ENCODE measurements around the gene IGF2BP2. TPM values are rescaled to one million over a fixed set of nuclear protein-coding genes. Genes with fewer than 3 reads are reported as not detected.

IGF2BP2 gene
- total and polyA plus RNA-seq, 9 of the 15 experiments (the other 6 are each of a cell fraction or from before 2014, with no cell fraction given): 3.2 to 59.6 (median 30.5) TPM

- FAIRE-seq (peak; percentile 69), ATAC-seq (peak; percentile 75), DNase-seq (ENCODE audit: extremely low read depth in 1 of 4, low spot score in 3 of 4) (peak in 1 of 4 experiments; percentile 40)
- BruUV-seq (replicated peaks): no TSS peak
- Histone ChIP-seq H3K9ac (ENCODE audit: insufficient read depth in 1 of 2, low read depth in 2 of 2, low read length in 2 of 2) (peak overlapping the region in 1 of 2 experiments; percentile 4; a peak in 1 of 4 replicates), H3K9me3 (replicated peaks; ENCODE audit: control insufficient read depth, insufficient read depth, low read depth, low read length) (no peaks in the 10 kb centered on the region), H3K79me2 (ENCODE audit: control insufficient read depth, insufficient read depth, low read length) (peaks cover 59% of the 10 kb centered on the region), H3K4me1 (replicated peaks in 1 of 2; ENCODE audit: control insufficient read depth in 2 of 2, insufficient read depth in 2 of 2, low read length in 2 of 2) (peaks cover 10 to 17% of the 10 kb centered on the region in 2 experiments), H3K9me1 (ENCODE audit: control insufficient read depth, insufficient read depth, low read length) (no peaks in the 10 kb centered on the region), H3K27ac (ENCODE audit: extremely low read depth, low read depth, low read length) (peak overlapping the region; percentile 38; the same call in 2 of the 3 replicates), H3K36me3 (ENCODE audit: control insufficient read depth, insufficient read depth, low read length) (no peaks in the 10 kb centered on the region), H4K20me1 (replicated peaks; ENCODE audit: control insufficient read depth, insufficient read depth, low read length) (peaks cover 7% of the 10 kb centered on the region), H3K4me2 (ENCODE audit: insufficient read depth, low read length) (peak overlapping the region; percentile 22; the same call in 1 of the 2 replicates), H3K4me3 (no peak overlapping the region), H3K27me3 (ENCODE audit: control insufficient read depth in 2 of 2, insufficient read depth in 2 of 2, low read length in 2 of 2) (no peaks in the 10 kb centered on the region), H2AFZ (ENCODE audit: low read depth, low read length) (peak overlapping the region; percentile 33; the same call in 1 of the 2 replicates)
- intact Hi-C loops (cut with micrococcal nuclease): no loop called here
- ChIA-PET POLR2A (interaction anchor here (1.0 to 1.7 kb wide), 2 partner anchors 9 to 203 kb away, joined by 3 to 5 read pairs; no protein-coding TSS in a partner anchor), CTCF (ENCODE audit: low intra/inter-chr PET ratio) (no interaction called here)
- in situ Hi-C loops (cut with MboI): no loop called here
- WGBS (ENCODE audit: insufficient coverage, low coverage, missing lambda C conversion rate): 40% methylated on average over 10 of the region's 10 CpGs
- no peak for TF ChIP-seq YBX1 (IDR thresholded peaks at IDR 0.05)
- TF ChIP-seq MAFK (IDR thresholded peaks at IDR 0.05; ENCODE audit: low read length): peak; percentile 24; the same call in 1 of the 2 replicates
- peak; percentile 49 for TF ChIP-seq POLR3A (IDR thresholded peaks at IDR 0.05; ENCODE audit: borderline replicate concordance, extremely low read depth, insufficient read depth, insufficient read length)
- TF ChIP-seq MAFG (tag; conservative IDR thresholded peaks at IDR 0.05): 0 out of 2 replicates have a peak, but pooled peaks have one; percentile 30
- no peak for TF ChIP-seq ZBTB2 (IDR thresholded peaks at IDR 0.05)
- no peak for TF ChIP-seq ZNF445 (CRISPR knock-in tag; IDR thresholded peaks at IDR 0.05; ENCODE audit: low read depth)
- peak; percentile 11; the same call in 1 of the 2 replicates for TF ChIP-seq ZNF316 (IDR thresholded peaks at IDR 0.05)
- TF ChIP-seq, protein P1, sequence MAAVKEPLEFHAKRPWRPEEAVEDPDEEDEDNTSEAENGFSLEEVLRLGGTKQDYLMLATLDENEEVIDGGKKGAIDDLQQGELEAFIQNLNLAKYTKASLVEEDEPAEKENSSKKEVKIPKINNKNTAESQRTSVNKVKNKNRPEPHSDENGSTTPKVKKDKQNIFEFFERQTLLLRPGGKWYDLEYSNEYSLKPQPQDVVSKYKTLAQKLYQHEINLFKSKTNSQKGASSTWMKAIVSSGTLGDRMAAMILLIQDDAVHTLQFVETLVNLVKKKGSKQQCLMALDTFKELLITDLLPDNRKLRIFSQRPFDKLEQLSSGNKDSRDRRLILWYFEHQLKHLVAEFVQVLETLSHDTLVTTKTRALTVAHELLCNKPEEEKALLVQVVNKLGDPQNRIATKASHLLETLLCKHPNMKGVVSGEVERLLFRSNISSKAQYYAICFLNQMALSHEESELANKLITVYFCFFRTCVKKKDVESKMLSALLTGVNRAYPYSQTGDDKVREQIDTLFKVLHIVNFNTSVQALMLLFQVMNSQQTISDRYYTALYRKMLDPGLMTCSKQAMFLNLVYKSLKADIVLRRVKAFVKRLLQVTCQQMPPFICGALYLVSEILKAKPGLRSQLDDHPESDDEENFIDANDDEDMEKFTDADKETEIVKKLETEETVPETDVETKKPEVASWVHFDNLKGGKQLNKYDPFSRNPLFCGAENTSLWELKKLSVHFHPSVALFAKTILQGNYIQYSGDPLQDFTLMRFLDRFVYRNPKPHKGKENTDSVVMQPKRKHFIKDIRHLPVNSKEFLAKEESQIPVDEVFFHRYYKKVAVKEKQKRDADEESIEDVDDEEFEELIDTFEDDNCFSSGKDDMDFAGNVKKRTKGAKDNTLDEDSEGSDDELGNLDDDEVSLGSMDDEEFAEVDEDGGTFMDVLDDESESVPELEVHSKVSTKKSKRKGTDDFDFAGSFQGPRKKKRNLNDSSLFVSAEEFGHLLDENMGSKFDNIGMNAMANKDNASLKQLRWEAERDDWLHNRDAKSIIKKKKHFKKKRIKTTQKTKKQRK (IDR thresholded peaks at IDR 0.05; ENCODE audit: borderline replicate concordance, low read depth, low read length): no peak
- no peak for TF ChIP-seq KDM4B (IDR thresholded peaks at IDR 0.05; ENCODE audit: borderline replicate concordance in 2 of 2, low read depth in 1 of 2)
- TF ChIP-seq NFE2 (IDR thresholded peaks at IDR 0.05; ENCODE audit: low read depth): peak; percentile 86
- TF ChIP-seq ZNF696 (CRISPR knock-in tag; conservative IDR thresholded peaks at IDR 0.05): no peak
- TF ChIP-seq TBP (optimal IDR thresholded peaks at IDR 0.05; ENCODE audit: low read depth, low read length): peak; percentile 71
- TF ChIP-seq ZNF740 (CRISPR knock-in tag; IDR thresholded peaks at IDR 0.05): no peak
- no peak for TF ChIP-seq ZNF740 (tag; IDR thresholded peaks at IDR 0.05)
These were observed 96.1 kb downstream of the IGF2BP2 start for GRCh38 chr3:185728630-185729336.
